WTC11 (cell line): ENCODE measurements around the gene KATNA1. TPM values are rescaled to one million over a fixed set of nuclear protein-coding genes. Genes with fewer than 3 reads are reported as not detected.

Experiments used
- ATF3 ChIP-seq: sonication (generic); formaldehyde crosslinking; conservative IDR thresholded peaks from 2 replicates; pipeline ENCODE4 v1.8.1; 2022; ENCODE audit warnings: mild to moderate bottlenecking, missing genetic modification reagents
- CBFB ChIP-seq: sonication (generic); formaldehyde crosslinking; IDR thresholded peaks from 2 replicates; pipeline ENCODE4 v1.8.1; 2022; ENCODE audit warnings: mild to moderate bottlenecking, low read depth, missing genetic modification reagents
- CREB1 ChIP-seq: sonication (generic); formaldehyde crosslinking; IDR thresholded peaks from 2 replicates; pipeline ENCODE4 v1.8.0; 2023; ENCODE audit warnings: mild to moderate bottlenecking, missing genetic modification reagents
- E2F1 ChIP-seq: sonication (generic); formaldehyde crosslinking; IDR thresholded peaks from 2 replicates; pipeline ENCODE4 v1.8.0; 2022; ENCODE audit warnings: mild to moderate bottlenecking, missing genetic modification reagents
- ESRRA ChIP-seq: sonication (generic); formaldehyde crosslinking; IDR thresholded peaks from 2 replicates; pipeline ENCODE4 v1.8.1; 2022; ENCODE audit warnings: mild to moderate bottlenecking, missing genetic modification reagents, borderline replicate concordance
- FOXK1 ChIP-seq: sonication (generic); formaldehyde crosslinking; IDR thresholded peaks from 2 replicates; pipeline ENCODE4 v1.8.0; 2022; ENCODE audit warnings: mild to moderate bottlenecking, moderate library complexity, missing genetic modification reagents
- FOXP1 ChIP-seq: sonication (generic); formaldehyde crosslinking; IDR thresholded peaks from 2 replicates; pipeline ENCODE4 v1.8.0; 2022; ENCODE audit warnings: missing genetic modification reagents, mild to moderate bottlenecking, moderate library complexity, borderline replicate concordance
- GTF2I ChIP-seq: fragments of 250-450 bp; sonication (Bioruptor Pico); conservative IDR thresholded peaks from 2 replicates; pipeline ENCODE4 v1.4.0; 2021; ENCODE audit warnings: mild to moderate bottlenecking
- IRF2 ChIP-seq: sonication (generic); formaldehyde crosslinking; IDR thresholded peaks from 2 replicates; pipeline ENCODE4 v1.8.0; 2022; ENCODE audit warnings: low read depth, missing genetic modification reagents, borderline replicate concordance
- MXD4 ChIP-seq: fragments of 250-450 bp; sonication (Bioruptor Pico); IDR thresholded peaks from 2 replicates; pipeline ENCODE4 v1.8.0; 2021; ENCODE audit warnings: mild to moderate bottlenecking, moderate library complexity, borderline replicate concordance
- RELA ChIP-seq: sonication (generic); formaldehyde crosslinking; IDR thresholded peaks from 2 replicates; pipeline ENCODE4 v1.8.1; 2022; ENCODE audit warnings: missing genetic modification reagents, mild to moderate bottlenecking, borderline replicate concordance
- SMAD4 ChIP-seq: sonication (generic); formaldehyde crosslinking; IDR thresholded peaks from 2 replicates; pipeline ENCODE4 v1.8.0; 2022; ENCODE audit warnings: mild to moderate bottlenecking, missing genetic modification reagents
- TEAD1 ChIP-seq: sonication (generic); formaldehyde crosslinking; IDR thresholded peaks from 2 replicates; pipeline ENCODE4 v1.8.0; 2022; ENCODE audit warnings: mild to moderate bottlenecking, missing genetic modification reagents
- USF2 ChIP-seq: sonication (generic); formaldehyde crosslinking; IDR thresholded peaks from 2 replicates; pipeline ENCODE4 v1.8.1; 2023; ENCODE audit warnings: mild to moderate bottlenecking, missing genetic modification reagents, moderate library complexity
- ZBTB43 ChIP-seq: sonication (generic); formaldehyde crosslinking; IDR thresholded peaks from 2 replicates; pipeline ENCODE4 v1.8.1; 2023; ENCODE audit warnings: mild to moderate bottlenecking, missing genetic modification reagents
- ZNF121 ChIP-seq: sonication (generic); formaldehyde crosslinking; IDR thresholded peaks from 2 replicates; pipeline ENCODE4 v1.8.0; 2023; ENCODE audit warnings: missing genetic modification reagents
- ZNF263 ChIP-seq: sonication (generic); formaldehyde crosslinking; IDR thresholded peaks from 2 replicates; pipeline ENCODE4 v1.8.1; 2022; ENCODE audit warnings: low read depth, mild to moderate bottlenecking, moderate library complexity, missing genetic modification reagents
- ZNF317 ChIP-seq: sonication (generic); formaldehyde crosslinking; IDR thresholded peaks from 2 replicates; pipeline ENCODE4 v1.8.1; 2023; ENCODE audit warnings: low read depth, mild to moderate bottlenecking, moderate library complexity, missing genetic modification reagents, borderline replicate concordance
- ZNF512 ChIP-seq: sonication (generic); formaldehyde crosslinking; IDR thresholded peaks from 2 replicates; pipeline ENCODE4 v1.8.1; 2022; ENCODE audit warnings: missing genetic modification reagents, borderline replicate concordance
- total RNA-seq: library from RNA; stranded (reverse); gene quantifications from 3 replicates; pipeline ENCODE4 v1.2.3, GENCODE V29; 2021
- TF ChIP-seq, protein P1 (sequence below): sonication (generic); formaldehyde crosslinking; IDR thresholded peaks from 2 replicates; pipeline ENCODE4 v1.8.0; 2022; ENCODE audit warnings: mild to moderate bottlenecking, missing genetic modification reagents
- TF ChIP-seq, protein P2 (sequence below): sonication (generic); formaldehyde crosslinking; IDR thresholded peaks from 2 replicates; pipeline ENCODE4 v1.8.0; 2022; ENCODE audit warnings: mild to moderate bottlenecking, missing genetic modification reagents
- TF ChIP-seq, protein P3 (sequence below): sonication (generic); formaldehyde crosslinking; IDR thresholded peaks from 2 replicates; pipeline ENCODE4 v1.8.1; 2022; ENCODE audit warnings: mild to moderate bottlenecking, missing genetic modification reagents, moderate library complexity, borderline replicate concordance
- TF ChIP-seq, protein P4 (sequence below): sonication (generic); formaldehyde crosslinking; IDR thresholded peaks from 2 replicates; pipeline ENCODE4 v1.8.1; 2022; ENCODE audit warnings: low read depth, mild to moderate bottlenecking, moderate library complexity, missing genetic modification reagents, borderline replicate concordance

Gene KATNA1
- total RNA-seq, 1 experiment from 2014 or later = 18.1 TPM

- TF ChIP-seq, protein P1, sequence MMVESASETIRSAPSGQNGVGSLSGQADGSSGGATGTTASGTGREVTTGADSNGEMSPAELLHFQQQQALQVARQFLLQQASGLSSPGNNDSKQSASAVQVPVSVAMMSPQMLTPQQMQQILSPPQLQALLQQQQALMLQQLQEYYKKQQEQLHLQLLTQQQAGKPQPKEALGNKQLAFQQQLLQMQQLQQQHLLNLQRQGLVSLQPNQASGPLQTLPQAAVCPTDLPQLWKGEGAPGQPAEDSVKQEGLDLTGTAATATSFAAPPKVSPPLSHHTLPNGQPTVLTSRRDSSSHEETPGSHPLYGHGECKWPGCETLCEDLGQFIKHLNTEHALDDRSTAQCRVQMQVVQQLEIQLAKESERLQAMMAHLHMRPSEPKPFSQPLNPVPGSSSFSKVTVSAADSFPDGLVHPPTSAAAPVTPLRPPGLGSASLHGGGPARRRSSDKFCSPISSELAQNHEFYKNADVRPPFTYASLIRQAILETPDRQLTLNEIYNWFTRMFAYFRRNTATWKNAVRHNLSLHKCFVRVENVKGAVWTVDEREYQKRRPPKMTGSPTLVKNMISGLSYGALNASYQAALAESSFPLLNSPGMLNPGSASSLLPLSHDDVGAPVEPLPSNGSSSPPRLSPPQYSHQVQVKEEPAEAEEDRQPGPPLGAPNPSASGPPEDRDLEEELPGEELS = 0 out of 2 replicates have a peak, but pooled peaks have one; percentile 46
- TF ChIP-seq RELA (CRISPR knock-in tag) = no peak
- no peak for TF ChIP-seq SMAD4 (CRISPR knock-in tag)
- TF ChIP-seq ZNF317 (CRISPR knock-in tag) = no peak
- peak; percentile 96 for TF ChIP-seq FOXK1 (CRISPR knock-in tag)
- no peak for TF ChIP-seq ATF3 (CRISPR knock-in tag)
- TF ChIP-seq MXD4 (CRISPR knock-in tag) = no peak
- no peak; the same call in none of the 2 replicates for TF ChIP-seq USF2 (CRISPR knock-in tag)
- TF ChIP-seq ZNF512 (CRISPR knock-in tag) = no peak
- no peak for TF ChIP-seq IRF2
- TF ChIP-seq ZNF121 (CRISPR knock-in tag) = no peak
- no peak for TF ChIP-seq ZBTB43 (CRISPR knock-in tag)
- 0 out of 2 replicates have a peak, but pooled peaks have one; percentile 18 for TF ChIP-seq FOXP1 (CRISPR knock-in tag)
- TF ChIP-seq GTF2I (CRISPR knock-in tag) = no peak
- no peak for TF ChIP-seq ESRRA
- no peak for TF ChIP-seq CBFB (CRISPR knock-in tag)
- peak; percentile 89 for TF ChIP-seq TEAD1 (CRISPR knock-in tag)
- TF ChIP-seq, protein P2, sequence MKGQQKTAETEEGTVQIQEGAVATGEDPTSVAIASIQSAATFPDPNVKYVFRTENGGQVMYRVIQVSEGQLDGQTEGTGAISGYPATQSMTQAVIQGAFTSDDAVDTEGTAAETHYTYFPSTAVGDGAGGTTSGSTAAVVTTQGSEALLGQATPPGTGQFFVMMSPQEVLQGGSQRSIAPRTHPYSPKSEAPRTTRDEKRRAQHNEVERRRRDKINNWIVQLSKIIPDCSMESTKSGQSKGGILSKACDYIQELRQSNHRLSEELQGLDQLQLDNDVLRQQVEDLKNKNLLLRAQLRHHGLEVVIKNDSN = peak; percentile 67
- no peak for TF ChIP-seq E2F1 (CRISPR knock-in tag)
- no peak for TF ChIP-seq ZNF263 (CRISPR knock-in tag)
- TF ChIP-seq, protein P3, sequence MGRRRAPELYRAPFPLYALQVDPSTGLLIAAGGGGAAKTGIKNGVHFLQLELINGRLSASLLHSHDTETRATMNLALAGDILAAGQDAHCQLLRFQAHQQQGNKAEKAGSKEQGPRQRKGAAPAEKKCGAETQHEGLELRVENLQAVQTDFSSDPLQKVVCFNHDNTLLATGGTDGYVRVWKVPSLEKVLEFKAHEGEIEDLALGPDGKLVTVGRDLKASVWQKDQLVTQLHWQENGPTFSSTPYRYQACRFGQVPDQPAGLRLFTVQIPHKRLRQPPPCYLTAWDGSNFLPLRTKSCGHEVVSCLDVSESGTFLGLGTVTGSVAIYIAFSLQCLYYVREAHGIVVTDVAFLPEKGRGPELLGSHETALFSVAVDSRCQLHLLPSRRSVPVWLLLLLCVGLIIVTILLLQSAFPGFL (CRISPR knock-in tag) = no peak
- TF ChIP-seq CREB1 = peak; percentile 95
- TF ChIP-seq, protein P4, sequence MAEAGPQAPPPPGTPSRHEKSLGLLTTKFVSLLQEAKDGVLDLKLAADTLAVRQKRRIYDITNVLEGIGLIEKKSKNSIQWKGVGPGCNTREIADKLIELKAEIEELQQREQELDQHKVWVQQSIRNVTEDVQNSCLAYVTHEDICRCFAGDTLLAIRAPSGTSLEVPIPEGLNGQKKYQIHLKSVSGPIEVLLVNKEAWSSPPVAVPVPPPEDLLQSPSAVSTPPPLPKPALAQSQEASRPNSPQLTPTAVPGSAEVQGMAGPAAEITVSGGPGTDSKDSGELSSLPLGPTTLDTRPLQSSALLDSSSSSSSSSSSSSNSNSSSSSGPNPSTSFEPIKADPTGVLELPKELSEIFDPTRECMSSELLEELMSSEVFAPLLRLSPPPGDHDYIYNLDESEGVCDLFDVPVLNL (CRISPR knock-in tag) = peak; percentile 46; the same call in 1 of the 2 replicates
Measured at GRCh38 chr6:149545754-149546471, 102.6 kb downstream of the KATNA1 start, which contains the start of gene PPIL4 (continued).
